Caco-2 (cell line): ENCODE data around the gene UCHL1. TPM values are rescaled to one million over a fixed set of nuclear protein-coding genes. Genes with fewer than 3 reads are reported as not detected.

Experiments
- BruUV-seq: library from RNA; stranded (reverse); fragments of 400-500 nt; replicated peaks from 2 replicates; lab custom pipeline; 2021; lab: Mats Ljungman, UMichigan
- CTCF ChIA-PET: fragments of 300-600 bp; sonication (Branson Sonifier 250); formaldehyde crosslinking; loops from one replicate; lab custom pipeline; 2022; ENCODE audit warnings: antibody characterized with exemption; lab: Charles Lee
- POLR2A ChIA-PET: fragments of 300-600 bp; sonication (Branson Sonifier 250); formaldehyde crosslinking; loops from one replicate; lab custom pipeline; 2022; ENCODE audit warnings: antibody characterized with exemption; lab: Charles Lee
- DNase-seq, 2 experiments: peaks; one replicate each; pipeline versions ENCODE4 v3.0.0 to v3.0.0-alpha.2; 2020 to 2022
- H3K27me3 ChIP-seq: replicated peaks from 2 replicates; pipeline ENCODE4 v1.6.0; 2011; ENCODE audit warnings: low read length; ENCODE audit not compliant: control insufficient read depth, insufficient read depth
- H3K36me3 ChIP-seq: 2 replicates; pipeline ENCODE4 v1.5.1; 2011; ENCODE audit warnings: low read length; ENCODE audit not compliant: control insufficient read depth, insufficient read depth
- H3K4me1 ChIP-seq: fragments of 250-450 bp; sonication (Bioruptor Pico); 2 replicates; pipeline ENCODE4 v1.5.1; 2020; ENCODE audit warnings: mild to moderate bottlenecking
- H3K4me3 ChIP-seq: 2 replicates; pipeline ENCODE4 v1.5.1; 2011; ENCODE audit warnings: low read depth, mild to moderate bottlenecking, control low read depth, low read length
- H3K9me3 ChIP-seq: fragments of 250-450 bp; sonication (Bioruptor Pico); 2 replicates; pipeline ENCODE4 v1.5.1; 2020; ENCODE audit warnings: mild to moderate bottlenecking, moderate library complexity
- H3K27ac Mint-ChIP-seq: one replicate; pipeline ENCODE4 v1.8.0; 2022; ENCODE audit warnings: mixed read lengths; ENCODE audit not compliant: unreplicated experiment
- H3K27me3 Mint-ChIP-seq: one replicate; pipeline ENCODE4 v1.8.0; 2022; ENCODE audit warnings: mixed read lengths; ENCODE audit not compliant: insufficient read depth, unreplicated experiment
- H3K36me3 Mint-ChIP-seq: one replicate; pipeline ENCODE4 v1.8.0; 2022; ENCODE audit warnings: mild to moderate bottlenecking, mixed read lengths; ENCODE audit not compliant: insufficient read depth, unreplicated experiment
- H3K4me1 Mint-ChIP-seq: one replicate; pipeline ENCODE4 v1.8.0; 2022; ENCODE audit warnings: low read depth, mixed read lengths; ENCODE audit not compliant: unreplicated experiment
- H3K4me3 Mint-ChIP-seq: one replicate; pipeline ENCODE4 v1.8.0; 2022; ENCODE audit warnings: mild to moderate bottlenecking, moderate library complexity, mixed read lengths; ENCODE audit not compliant: unreplicated experiment
- H3K9me3 Mint-ChIP-seq: one replicate; pipeline ENCODE4 v1.8.0; 2022; ENCODE audit warnings: mixed read lengths; ENCODE audit not compliant: unreplicated experiment
- intact Hi-C: fragments of 100-400 bp; cut with micrococcal nuclease; formaldehyde crosslinking; loops from one replicate; pipeline ENCODE4 v1.10.0; 2022; ENCODE audit not compliant: unreplicated experiment
- total RNA-seq: library from RNA; stranded (reverse); gene quantifications from 2 replicates; pipeline ENCODE4 v1.2.3, GENCODE V29; 2022
- TF ChIP-seq, protein P1 (sequence below), 2 experiments: fragments of 200-600 bp in 1 of 2; IDR thresholded peaks; 1 replicate in 1 of 2; 2 replicates in 1 of 2; pipeline versions ENCODE4 v1.5.1 to v1.8.0; 2011 to 2022; ENCODE audit warnings: antibody characterized with exemption in 1 of 2, control low read depth in 1 of 2, inconsistent platforms in 1 of 2, low read depth in 1 of 2, low read length in 1 of 2, mild to moderate bottlenecking in 1 of 2, moderate library complexity in 1 of 2; ENCODE audit not compliant: insufficient read depth in 1 of 2, severe bottlenecking in 1 of 2, unreplicated experiment in 1 of 2

UCHL1 gene
- total RNA-seq, 1 experiment from 2014 or later = 233 TPM

- intact Hi-C loops = no loop called here
- no peak for DNase-seq
- TF ChIP-seq, protein P1, sequence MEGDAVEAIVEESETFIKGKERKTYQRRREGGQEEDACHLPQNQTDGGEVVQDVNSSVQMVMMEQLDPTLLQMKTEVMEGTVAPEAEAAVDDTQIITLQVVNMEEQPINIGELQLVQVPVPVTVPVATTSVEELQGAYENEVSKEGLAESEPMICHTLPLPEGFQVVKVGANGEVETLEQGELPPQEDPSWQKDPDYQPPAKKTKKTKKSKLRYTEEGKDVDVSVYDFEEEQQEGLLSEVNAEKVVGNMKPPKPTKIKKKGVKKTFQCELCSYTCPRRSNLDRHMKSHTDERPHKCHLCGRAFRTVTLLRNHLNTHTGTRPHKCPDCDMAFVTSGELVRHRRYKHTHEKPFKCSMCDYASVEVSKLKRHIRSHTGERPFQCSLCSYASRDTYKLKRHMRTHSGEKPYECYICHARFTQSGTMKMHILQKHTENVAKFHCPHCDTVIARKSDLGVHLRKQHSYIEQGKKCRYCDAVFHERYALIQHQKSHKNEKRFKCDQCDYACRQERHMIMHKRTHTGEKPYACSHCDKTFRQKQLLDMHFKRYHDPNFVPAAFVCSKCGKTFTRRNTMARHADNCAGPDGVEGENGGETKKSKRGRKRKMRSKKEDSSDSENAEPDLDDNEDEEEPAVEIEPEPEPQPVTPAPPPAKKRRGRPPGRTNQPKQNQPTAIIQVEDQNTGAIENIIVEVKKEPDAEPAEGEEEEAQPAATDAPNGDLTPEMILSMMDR (IDR thresholded peaks at IDR 0.05; ENCODE audit: insufficient read depth in 1 of 2, low read depth in 1 of 2, low read length in 1 of 2, severe bottlenecking in 1 of 2, unreplicated experiment in 1 of 2) = no peak
- CTCF ChIA-PET = no interaction called here
- H3K9me3 ChIP-seq = no peaks in the 10 kb centered on the region
- no peak overlapping the region for H3K4me3 Mint-ChIP-seq
- no peaks in the 10 kb centered on the region for H3K27me3 ChIP-seq
- no peaks in the 10 kb centered on the region for H3K27me3 Mint-ChIP-seq
- no peak overlapping the region for H3K4me3 ChIP-seq
- H3K36me3 Mint-ChIP-seq = no peaks in the 10 kb centered on the region
- no peak overlapping the region for H3K27ac Mint-ChIP-seq
- no peaks in the 10 kb centered on the region for H3K4me1 Mint-ChIP-seq
- BruUV-seq = no TSS peak
- POLR2A ChIA-PET = no interaction called here
- H3K4me1 ChIP-seq = no peaks in the 10 kb centered on the region
- no peaks in the 10 kb centered on the region for H3K36me3 ChIP-seq
- H3K9me3 Mint-ChIP-seq = peaks cover 12% of the 10 kb centered on the region
Measured at GRCh38 chr4:41301137-41301536, 44.4 kb downstream of the UCHL1 start.

DNA sequence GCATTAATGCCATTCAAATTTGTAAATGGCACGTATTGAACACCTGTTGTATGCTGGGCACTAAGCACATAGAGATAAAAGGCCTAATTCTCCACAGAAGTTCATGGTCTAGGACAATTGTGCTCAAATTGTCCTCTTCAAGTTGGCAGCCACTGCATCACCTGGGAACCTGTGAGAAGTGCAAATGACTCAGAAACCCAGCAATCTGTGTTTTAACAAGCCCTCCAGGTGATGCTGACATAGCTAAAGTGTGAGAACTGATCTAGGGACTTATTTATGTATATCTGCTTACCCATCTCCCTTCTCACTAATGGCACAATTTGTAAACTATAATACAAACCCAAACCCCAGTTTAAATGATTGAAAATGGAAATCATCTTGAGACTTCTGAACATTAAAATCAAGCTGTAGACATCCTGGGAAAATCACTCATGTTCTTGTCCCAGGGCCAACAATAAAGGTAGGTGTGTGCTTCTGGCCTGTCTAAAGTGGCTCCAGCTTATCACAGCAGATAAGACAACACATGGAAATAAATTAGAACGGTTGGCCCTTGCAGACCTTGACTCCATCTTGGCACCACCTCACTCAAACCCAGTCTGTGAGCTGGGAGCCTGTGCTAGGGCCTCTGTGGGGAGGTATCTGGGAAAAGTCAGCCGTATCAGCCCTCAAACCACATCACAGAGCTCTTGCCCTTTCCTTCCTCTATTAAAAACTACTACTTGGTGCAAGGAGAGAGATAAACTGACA is 46.8 kb downstream of the UCHL1 start:
- Mint-ChIP-seq H3K27ac (no peak overlapping the region), H3K4me3 (no peak overlapping the region), H3K36me3 (no peaks in the 10 kb centered on the region), H3K27me3 (no peaks in the 10 kb centered on the region), H3K9me3 (peaks cover 12% of the 10 kb centered on the region), H3K4me1 (no peaks in the 10 kb centered on the region)
- H3K9me3 ChIP-seq = no peaks in the 10 kb centered on the region
- ChIA-PET CTCF (no interaction called here), POLR2A (no interaction called here)
- BruUV-seq = no TSS peak
- H3K4me1 ChIP-seq = no peaks in the 10 kb centered on the region
- TF ChIP-seq, protein P1 (IDR thresholded peaks at IDR 0.05; ENCODE audit: insufficient read depth in 1 of 2, low read depth in 1 of 2, low read length in 1 of 2, severe bottlenecking in 1 of 2, unreplicated experiment in 1 of 2) = no peak
- no peak for DNase-seq
- H3K27me3 ChIP-seq = no peaks in the 10 kb centered on the region
- intact Hi-C loops = no loop called here
- H3K4me3 ChIP-seq = no peak overlapping the region
- H3K36me3 ChIP-seq = no peaks in the 10 kb centered on the region

DNA sequence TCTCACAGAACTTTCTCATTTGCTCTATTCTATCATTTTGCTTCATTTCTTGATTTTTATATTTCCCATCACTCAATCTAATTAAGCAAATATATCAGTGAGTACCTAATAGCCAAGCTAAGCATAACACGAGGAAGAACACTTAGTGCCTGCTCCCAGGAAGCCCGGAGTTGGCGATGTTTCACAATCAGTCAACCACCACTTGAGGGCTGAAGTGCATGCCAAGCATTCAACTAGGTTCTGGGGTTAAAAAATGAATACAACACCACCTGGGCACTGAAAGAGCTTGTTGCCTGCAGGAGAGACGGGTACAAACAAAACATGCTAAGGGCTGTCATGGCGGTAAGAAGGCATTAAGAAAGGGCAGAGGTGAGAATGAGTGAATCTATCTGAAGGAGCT is 47.5 kb downstream of the UCHL1 start:
- Histone ChIP-seq H3K27me3 (no peaks in the 10 kb centered on the region), H3K9me3 (no peaks in the 10 kb centered on the region), H3K4me3 (no peak overlapping the region), H3K4me1 (no peaks in the 10 kb centered on the region), H3K36me3 (no peaks in the 10 kb centered on the region)
- H3K27ac Mint-ChIP-seq = no peak overlapping the region
- TF ChIP-seq, protein P1 (IDR thresholded peaks at IDR 0.05; ENCODE audit: insufficient read depth in 1 of 2, low read depth in 1 of 2, low read length in 1 of 2, severe bottlenecking in 1 of 2, unreplicated experiment in 1 of 2) = no peak
- CTCF ChIA-PET = no interaction called here
- POLR2A ChIA-PET = no interaction called here
- BruUV-seq = no TSS peak
- H3K27me3 Mint-ChIP-seq = no peaks in the 10 kb centered on the region
- peaks cover 12% of the 10 kb centered on the region for H3K9me3 Mint-ChIP-seq
- no peaks in the 10 kb centered on the region for H3K36me3 Mint-ChIP-seq
- no peak for DNase-seq
- H3K4me3 Mint-ChIP-seq = no peak overlapping the region
- no peaks in the 10 kb centered on the region for H3K4me1 Mint-ChIP-seq
- intact Hi-C loops = no loop called here
